SU-DHL-6 (cell line): ENCODE measurements around the gene PSMA5.
A peak's percentile ranks its signal among the peaks of the same experiment; 100 is the strongest.

Source experiments
- H2AFZ ChIP-seq: fragments of 200-600 bp; sonication (generic); 2 replicates; pipeline ENCODE4 v1.6.1; 2014; ENCODE audit warnings: low read depth, mild to moderate bottlenecking, moderate library complexity, mixed read lengths, antibody characterized with exemption, low read length; ENCODE audit not compliant: severe bottlenecking
- H3F3A ChIP-seq: fragments of 200-600 bp; shearing (Covaris generic); 2 replicates; pipeline ENCODE4 v1.6.0; 2016; ENCODE audit warnings: antibody characterized with exemption, mild to moderate bottlenecking; ENCODE audit not compliant: insufficient read depth
- H3K27ac ChIP-seq: fragments of 200-600 bp; sonication (generic); 2 replicates; pipeline ENCODE4 v1.5.1; 2016; ENCODE audit warnings: low read depth, mild to moderate bottlenecking, low read length, moderate library complexity, mixed read lengths
- H3K27me3 ChIP-seq: fragments of 200-600 bp; sonication (generic), shearing (Covaris generic); 2 replicates; pipeline ENCODE4 v1.6.0; 2014; ENCODE audit warnings: mild to moderate bottlenecking, low read length
- H3K36me3 ChIP-seq: fragments of 200-600 bp; sonication (generic); 2 replicates; pipeline ENCODE4 v1.6.1; 2014; ENCODE audit warnings: mild to moderate bottlenecking, low read length, mixed read lengths
- H3K4me2 ChIP-seq: fragments of 300-600, 200-600 bp; shearing (Covaris generic), sonication (generic); 2 replicates; pipeline ENCODE4 v1.6.0; 2014; ENCODE audit warnings: low read length, low read depth, mild to moderate bottlenecking; ENCODE audit not compliant: poor library complexity, severe bottlenecking
- H3K4me3 ChIP-seq: fragments of 200-600 bp; sonication (generic); 2 replicates; pipeline ENCODE4 v1.5.1; 2014; ENCODE audit warnings: antibody characterized with exemption, low read length, mild to moderate bottlenecking, mixed read lengths; ENCODE audit not compliant: insufficient read depth, poor library complexity, severe bottlenecking
- H3K79me2 ChIP-seq: fragments of 200-600 bp; sonication (generic); 2 replicates; pipeline ENCODE4 v1.6.1; 2014; ENCODE audit warnings: mild to moderate bottlenecking, low read length, moderate library complexity; ENCODE audit not compliant: insufficient read depth
- H3K9ac ChIP-seq: fragments of 200-600 bp; sonication (generic); 2 replicates; pipeline ENCODE4 v1.7.0; 2014; ENCODE audit warnings: mild to moderate bottlenecking, low read length
- H3K9me2 ChIP-seq: fragments of 200-600 bp; sonication (generic); replicated peaks from 2 replicates; pipeline ENCODE4 v1.6.1; 2014; ENCODE audit warnings: low read length; ENCODE audit not compliant: insufficient read depth
- H3K9me3 ChIP-seq: fragments of 200-600 bp; sonication (generic); 2 replicates; pipeline ENCODE4 v1.6.1; 2014; ENCODE audit warnings: low read length, mixed read lengths; ENCODE audit not compliant: insufficient read depth
- H4K20me1 ChIP-seq: fragments of 200-600 bp; sonication (generic); 2 replicates; pipeline ENCODE4 v1.6.1; 2014; ENCODE audit warnings: low read depth, mild to moderate bottlenecking, antibody characterized with exemption, low read length, moderate library complexity, mixed read lengths
- EZH2phosphoT487 ChIP-seq: fragments of 200-600 bp; sonication (generic), shearing (Covaris generic); conservative IDR thresholded peaks from 2 replicates; pipeline ENCODE4 v1.6.1; 2018; ENCODE audit warnings: mild to moderate bottlenecking, antibody characterized with exemption, low read length, moderate library complexity, mixed read lengths
- TF ChIP-seq, protein P1 (sequence below): fragments of 200-600 bp; sonication (generic); IDR thresholded peaks from one replicate; pipeline ENCODE4 v1.5.1; 2017; ENCODE audit warnings: antibody characterized with exemption, mild to moderate bottlenecking, low read length, moderate library complexity; ENCODE audit not compliant: insufficient read depth, poor library complexity, severe bottlenecking

PSMA5 gene

GRCh38 chr1:109393617-109394233 lies 32.5 kb downstream of the PSMA5 start:
- H3K79me2 ChIP-seq: no peaks in the 10 kb centered on the region
- no peaks in the 10 kb centered on the region for H4K20me1 ChIP-seq
- H3K4me2 ChIP-seq: no peak overlapping the region
- H3K36me3 ChIP-seq: no peaks in the 10 kb centered on the region
- no peaks in the 10 kb centered on the region for H3K9me2 ChIP-seq
- H3K27me3 ChIP-seq: no peaks in the 10 kb centered on the region
- H2AFZ ChIP-seq: no peak overlapping the region
- no peak overlapping the region for H3K27ac ChIP-seq
- TF ChIP-seq, protein P1, sequence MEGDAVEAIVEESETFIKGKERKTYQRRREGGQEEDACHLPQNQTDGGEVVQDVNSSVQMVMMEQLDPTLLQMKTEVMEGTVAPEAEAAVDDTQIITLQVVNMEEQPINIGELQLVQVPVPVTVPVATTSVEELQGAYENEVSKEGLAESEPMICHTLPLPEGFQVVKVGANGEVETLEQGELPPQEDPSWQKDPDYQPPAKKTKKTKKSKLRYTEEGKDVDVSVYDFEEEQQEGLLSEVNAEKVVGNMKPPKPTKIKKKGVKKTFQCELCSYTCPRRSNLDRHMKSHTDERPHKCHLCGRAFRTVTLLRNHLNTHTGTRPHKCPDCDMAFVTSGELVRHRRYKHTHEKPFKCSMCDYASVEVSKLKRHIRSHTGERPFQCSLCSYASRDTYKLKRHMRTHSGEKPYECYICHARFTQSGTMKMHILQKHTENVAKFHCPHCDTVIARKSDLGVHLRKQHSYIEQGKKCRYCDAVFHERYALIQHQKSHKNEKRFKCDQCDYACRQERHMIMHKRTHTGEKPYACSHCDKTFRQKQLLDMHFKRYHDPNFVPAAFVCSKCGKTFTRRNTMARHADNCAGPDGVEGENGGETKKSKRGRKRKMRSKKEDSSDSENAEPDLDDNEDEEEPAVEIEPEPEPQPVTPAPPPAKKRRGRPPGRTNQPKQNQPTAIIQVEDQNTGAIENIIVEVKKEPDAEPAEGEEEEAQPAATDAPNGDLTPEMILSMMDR: no peak
- TF ChIP-seq EZH2phosphoT487: no peak
- no peak overlapping the region for H3K4me3 ChIP-seq
- peaks cover 7% of the 10 kb centered on the region for H3F3A ChIP-seq
- no peak overlapping the region for H3K9ac ChIP-seq
- no peaks in the 10 kb centered on the region for H3K9me3 ChIP-seq

DNA sequence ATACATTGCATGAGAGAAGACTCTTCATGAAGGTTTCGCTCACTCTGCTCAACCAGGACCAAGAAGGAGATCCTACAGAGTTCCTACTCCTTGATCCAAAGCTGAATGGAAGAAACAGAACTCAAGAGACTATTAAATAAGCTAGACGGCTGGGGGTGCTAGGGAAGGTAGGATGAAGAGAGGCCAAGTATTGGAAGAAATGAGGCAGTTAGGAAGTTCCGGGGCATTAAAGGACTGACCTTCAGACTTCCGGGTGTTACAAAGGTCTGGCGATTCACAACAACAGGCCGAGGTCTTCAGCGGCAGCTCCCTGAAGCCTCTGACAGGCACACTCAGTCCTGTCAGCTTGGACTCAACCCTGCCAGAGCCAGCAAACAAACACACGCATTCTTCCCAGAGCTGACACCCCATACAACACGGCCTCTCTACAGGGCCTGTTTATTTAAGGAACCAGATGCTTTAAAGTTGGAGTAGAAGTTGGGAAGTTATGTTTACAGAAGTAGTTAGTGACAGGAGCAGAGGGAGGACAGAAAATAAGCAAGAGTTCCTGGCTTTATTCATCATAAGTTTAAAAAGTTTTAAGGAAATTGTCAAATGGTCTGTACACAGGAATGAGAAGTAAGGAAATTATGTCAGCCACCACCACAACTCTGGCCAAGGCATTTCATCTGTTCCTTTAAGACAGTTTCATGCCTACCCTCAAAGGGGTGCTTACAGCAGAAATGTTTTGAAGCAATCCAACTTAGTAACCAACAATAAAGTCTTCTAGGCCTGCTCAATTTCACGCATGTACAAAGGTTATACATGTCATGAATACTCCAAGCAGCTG lies 33.2 kb downstream of the PSMA5 start:
- no peak for TF ChIP-seq EZH2phosphoT487
- TF ChIP-seq, protein P1: no peak
- H3F3A ChIP-seq: no peaks in the 10 kb centered on the region
- H3K36me3 ChIP-seq: no peaks in the 10 kb centered on the region
- no peaks in the 10 kb centered on the region for H4K20me1 ChIP-seq
- no peaks in the 10 kb centered on the region for H3K9me2 ChIP-seq
- H3K4me3 ChIP-seq: no peak overlapping the region
- no peak overlapping the region for H2AFZ ChIP-seq
- no peak overlapping the region for H3K4me2 ChIP-seq
- H3K9ac ChIP-seq: no peak overlapping the region
- no peaks in the 10 kb centered on the region for H3K27me3 ChIP-seq
- no peaks in the 10 kb centered on the region for H3K79me2 ChIP-seq
- H3K9me3 ChIP-seq: no peaks in the 10 kb centered on the region
- no peak overlapping the region for H3K27ac ChIP-seq

GRCh38 chr1:109392037-109392787 lies 34.0 kb downstream of the PSMA5 start:
- no peak overlapping the region for H3K27ac ChIP-seq
- TF ChIP-seq, protein P1: no peak
- TF ChIP-seq EZH2phosphoT487: no peak

More at GRCh38 chr1:109392037-109392787, 34.0 kb downstream of the PSMA5 start:
- no peaks in the 10 kb centered on the region for H3K9me3 ChIP-seq
- no peaks in the 10 kb centered on the region for H3K79me2 ChIP-seq
- no peaks in the 10 kb centered on the region for H4K20me1 ChIP-seq
- H3K9me2 ChIP-seq: no peaks in the 10 kb centered on the region
- no peak overlapping the region for H2AFZ ChIP-seq
- H3K9ac ChIP-seq: no peak overlapping the region
- H3K36me3 ChIP-seq: no peaks in the 10 kb centered on the region
- no peaks in the 10 kb centered on the region for H3K27me3 ChIP-seq
- H3F3A ChIP-seq: no peaks in the 10 kb centered on the region
- H3K4me2 ChIP-seq: peak overlapping the region; percentile 19
- no peak overlapping the region for H3K4me3 ChIP-seq
